Ishikawa (cell line): ENCODE measurements around the gene SEC14L3.

Experiments
- CEBPB ChIP-seq: IDR thresholded peaks from 2 replicates; pipeline ENCODE4 v1.6.1; 2012
- CREB1 ChIP-seq: IDR thresholded peaks from 2 replicates; pipeline ENCODE4 v1.6.1; 2012; ENCODE audit warnings: low read depth
- EGR1 ChIP-seq: IDR thresholded peaks from 2 replicates; pipeline ENCODE4 v1.6.1; 2012
- EP300 ChIP-seq: IDR thresholded peaks from 2 replicates; pipeline ENCODE4 v1.6.1; 2012; ENCODE audit warnings: borderline replicate concordance
- FOXM1 ChIP-seq: IDR thresholded peaks from 2 replicates; pipeline ENCODE4 v1.6.1; 2012; ENCODE audit warnings: low read depth, borderline replicate concordance
- MAX ChIP-seq: IDR thresholded peaks from 2 replicates; pipeline ENCODE4 v1.6.1; 2012
- NFIC ChIP-seq: IDR thresholded peaks from 2 replicates; pipeline ENCODE4 v1.6.1; 2012
- RAD21 ChIP-seq: IDR thresholded peaks from 2 replicates; pipeline ENCODE4 v1.6.1; 2012; ENCODE audit warnings: low read depth
- TAF1 ChIP-seq: IDR thresholded peaks from 2 replicates; pipeline ENCODE4 v1.6.1; 2012; ENCODE audit warnings: low read depth, mild to moderate bottlenecking
- TCF12 ChIP-seq: IDR thresholded peaks from 2 replicates; pipeline ENCODE4 v1.6.1; 2012; ENCODE audit warnings: low read depth
- TEAD4 ChIP-seq: IDR thresholded peaks from 2 replicates; pipeline ENCODE4 v1.6.1; 2012
- YY1 ChIP-seq: IDR thresholded peaks from 2 replicates; pipeline ENCODE4 v1.6.1; 2012; ENCODE audit warnings: low read depth
- ZBTB7A ChIP-seq: IDR thresholded peaks from 2 replicates; pipeline ENCODE4 v1.6.1; 2012; ENCODE audit warnings: low read depth
- TF ChIP-seq, protein P1 (sequence below): IDR thresholded peaks from 2 replicates; pipeline ENCODE4 v1.6.1; 2012; ENCODE audit warnings: low read depth, mild to moderate bottlenecking
- TF ChIP-seq, protein P2 (sequence below): IDR thresholded peaks from 2 replicates; pipeline ENCODE4 v1.6.1; 2012

Gene SEC14L3

GRCh38 chr22:30471616-30472318, at the start of gene SEC14L3:
Gene SEC14L3 (minus strand): TSS chr22:30472017. CDS start chr22:30471958, 59 bp downstream.
- no peak for TF ChIP-seq EP300
- TF ChIP-seq CEBPB, result no peak
- TF ChIP-seq TAF1, result no peak
- TF ChIP-seq YY1, result no peak
- no peak for TF ChIP-seq MAX
- TF ChIP-seq RAD21, result no peak
- TF ChIP-seq FOXM1, result no peak
- no peak for TF ChIP-seq CREB1
- no peak for TF ChIP-seq TCF12
- no peak for TF ChIP-seq TEAD4

DNA sequence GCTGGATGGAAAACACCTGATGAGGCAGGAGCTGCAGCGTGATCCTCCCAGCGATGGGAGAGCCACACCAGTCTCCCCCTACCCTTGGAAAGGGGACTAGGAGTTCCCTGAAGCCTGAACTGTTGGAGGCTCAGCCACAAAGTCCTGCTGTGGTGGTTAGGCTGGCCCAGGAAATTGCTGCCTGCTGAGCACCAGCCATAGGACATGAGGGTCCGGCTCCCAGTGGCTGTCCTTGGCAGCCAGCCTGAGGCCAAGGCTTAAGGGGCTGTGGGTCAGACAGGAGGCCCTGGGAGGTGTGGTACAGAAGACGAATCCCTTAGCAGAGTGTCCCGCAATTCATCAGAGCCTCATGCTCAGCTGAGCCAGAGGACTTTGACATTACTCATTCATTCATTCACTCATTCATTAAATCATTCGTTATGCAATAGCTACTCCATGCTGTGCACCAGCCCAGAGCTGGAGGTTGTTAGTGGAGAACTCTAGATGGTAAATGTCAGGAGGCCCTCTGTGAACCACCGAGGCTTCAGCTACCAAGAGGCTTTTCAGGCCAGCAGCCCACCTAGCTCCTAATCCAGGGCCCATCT, 48.1 kb upstream of the SEC14L3 start:
- TF ChIP-seq, protein P1, sequence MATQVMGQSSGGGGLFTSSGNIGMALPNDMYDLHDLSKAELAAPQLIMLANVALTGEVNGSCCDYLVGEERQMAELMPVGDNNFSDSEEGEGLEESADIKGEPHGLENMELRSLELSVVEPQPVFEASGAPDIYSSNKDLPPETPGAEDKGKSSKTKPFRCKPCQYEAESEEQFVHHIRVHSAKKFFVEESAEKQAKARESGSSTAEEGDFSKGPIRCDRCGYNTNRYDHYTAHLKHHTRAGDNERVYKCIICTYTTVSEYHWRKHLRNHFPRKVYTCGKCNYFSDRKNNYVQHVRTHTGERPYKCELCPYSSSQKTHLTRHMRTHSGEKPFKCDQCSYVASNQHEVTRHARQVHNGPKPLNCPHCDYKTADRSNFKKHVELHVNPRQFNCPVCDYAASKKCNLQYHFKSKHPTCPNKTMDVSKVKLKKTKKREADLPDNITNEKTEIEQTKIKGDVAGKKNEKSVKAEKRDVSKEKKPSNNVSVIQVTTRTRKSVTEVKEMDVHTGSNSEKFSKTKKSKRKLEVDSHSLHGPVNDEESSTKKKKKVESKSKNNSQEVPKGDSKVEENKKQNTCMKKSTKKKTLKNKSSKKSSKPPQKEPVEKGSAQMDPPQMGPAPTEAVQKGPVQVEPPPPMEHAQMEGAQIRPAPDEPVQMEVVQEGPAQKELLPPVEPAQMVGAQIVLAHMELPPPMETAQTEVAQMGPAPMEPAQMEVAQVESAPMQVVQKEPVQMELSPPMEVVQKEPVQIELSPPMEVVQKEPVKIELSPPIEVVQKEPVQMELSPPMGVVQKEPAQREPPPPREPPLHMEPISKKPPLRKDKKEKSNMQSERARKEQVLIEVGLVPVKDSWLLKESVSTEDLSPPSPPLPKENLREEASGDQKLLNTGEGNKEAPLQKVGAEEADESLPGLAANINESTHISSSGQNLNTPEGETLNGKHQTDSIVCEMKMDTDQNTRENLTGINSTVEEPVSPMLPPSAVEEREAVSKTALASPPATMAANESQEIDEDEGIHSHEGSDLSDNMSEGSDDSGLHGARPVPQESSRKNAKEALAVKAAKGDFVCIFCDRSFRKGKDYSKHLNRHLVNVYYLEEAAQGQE, result no peak
- no peak for TF ChIP-seq TEAD4
- no peak for TF ChIP-seq CREB1
- TF ChIP-seq RAD21, result no peak
- TF ChIP-seq EGR1, result no peak
- no peak for TF ChIP-seq TAF1
- TF ChIP-seq NFIC, result no peak
- TF ChIP-seq YY1, result no peak
- TF ChIP-seq ZBTB7A, result no peak
- TF ChIP-seq MAX, result no peak
- no peak for TF ChIP-seq CEBPB
- no peak for TF ChIP-seq FOXM1
- TF ChIP-seq, protein P2, sequence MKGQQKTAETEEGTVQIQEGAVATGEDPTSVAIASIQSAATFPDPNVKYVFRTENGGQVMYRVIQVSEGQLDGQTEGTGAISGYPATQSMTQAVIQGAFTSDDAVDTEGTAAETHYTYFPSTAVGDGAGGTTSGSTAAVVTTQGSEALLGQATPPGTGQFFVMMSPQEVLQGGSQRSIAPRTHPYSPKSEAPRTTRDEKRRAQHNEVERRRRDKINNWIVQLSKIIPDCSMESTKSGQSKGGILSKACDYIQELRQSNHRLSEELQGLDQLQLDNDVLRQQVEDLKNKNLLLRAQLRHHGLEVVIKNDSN, result no peak
- TF ChIP-seq TCF12, result no peak

DNA sequence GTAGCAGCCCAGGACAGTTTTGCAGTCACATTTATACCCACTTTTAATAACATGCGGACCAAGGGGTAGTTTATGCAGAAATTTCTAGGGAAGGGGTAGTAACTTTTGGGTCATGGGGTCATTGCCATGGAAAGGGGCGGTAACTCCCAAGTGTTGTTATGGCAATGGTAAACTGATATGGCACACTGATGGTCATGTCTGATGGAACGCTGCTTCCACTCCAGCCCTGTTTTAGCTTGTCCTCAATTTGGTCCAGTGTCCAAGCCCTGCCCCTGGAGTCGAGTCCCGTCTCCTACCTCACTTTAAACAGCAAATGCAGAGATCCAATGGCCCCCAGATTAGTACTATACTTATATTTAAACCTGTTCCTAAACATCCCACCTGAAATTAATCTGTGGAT, 44.9 kb upstream of the SEC14L3 start:
- TF ChIP-seq TAF1, result no peak
- TF ChIP-seq TCF12, result no peak
- TF ChIP-seq ZBTB7A, result no peak
- TF ChIP-seq EP300, result no peak
- no peak for TF ChIP-seq YY1
- no peak for TF ChIP-seq MAX
- TF ChIP-seq FOXM1, result no peak
- TF ChIP-seq NFIC, result no peak
- no peak for TF ChIP-seq TEAD4
- no peak for TF ChIP-seq RAD21
- TF ChIP-seq CREB1, result no peak

DNA sequence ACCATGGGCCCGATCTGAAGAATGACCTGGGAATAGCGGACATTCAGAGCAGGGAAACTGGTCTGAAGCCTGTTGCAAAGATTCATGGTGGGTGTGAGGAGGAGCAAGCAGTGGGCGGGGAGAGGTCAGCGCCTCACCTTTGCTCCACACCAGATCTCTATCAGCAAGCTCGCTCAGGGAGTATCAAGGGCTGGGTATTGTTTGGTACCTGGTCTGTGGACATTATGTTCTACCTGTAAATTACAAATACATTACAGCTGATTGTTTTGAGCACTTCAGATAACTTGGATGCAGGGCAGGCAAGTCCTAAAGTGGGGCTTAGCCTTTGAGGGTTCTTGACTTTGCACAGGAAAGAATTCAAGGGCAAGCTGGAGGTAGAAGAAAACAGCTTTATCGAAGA, 44.5 kb upstream of the SEC14L3 start:
- TF ChIP-seq TEAD4, result no peak
- no peak for TF ChIP-seq TCF12
- no peak for TF ChIP-seq NFIC
- TF ChIP-seq, protein P1, result no peak
- TF ChIP-seq YY1, result no peak
- no peak for TF ChIP-seq EP300
- TF ChIP-seq ZBTB7A, result no peak
- no peak for TF ChIP-seq EGR1
- TF ChIP-seq, protein P2, result no peak
- TF ChIP-seq FOXM1, result no peak

GRCh38 chr22:30514252-30514651, 42.4 kb upstream of the SEC14L3 start:
- TF ChIP-seq RAD21, result no peak
- TF ChIP-seq CREB1, result no peak
- TF ChIP-seq NFIC, result no peak
- no peak for TF ChIP-seq EGR1
- no peak for TF ChIP-seq MAX
- TF ChIP-seq, protein P1, result no peak
- TF ChIP-seq TCF12, result no peak
- no peak for TF ChIP-seq ZBTB7A
- TF ChIP-seq TAF1, result no peak
- TF ChIP-seq FOXM1, result no peak
